ENCODE data around the gene IFNL1.
"Not testable (repeated sequence)": the region's sequence is repeated elsewhere in the genome, so short reads cannot be mapped to it uniquely, and the experiment has no call there.

IFNL1 gene

GRCh38 chr19:39309305-39309670 lies 13.1 kb downstream of the IFNL1 start:
- DNase-seq = not testable (repeated sequence)

- no peak for DNase-seq
Observed at GRCh38 chr19:39310558-39311311, 14.5 kb downstream of the IFNL1 start.

- no peak for DNase-seq
Observed at GRCh38 chr19:39314016-39314728, 18.0 kb downstream of the IFNL1 start.

DNA sequence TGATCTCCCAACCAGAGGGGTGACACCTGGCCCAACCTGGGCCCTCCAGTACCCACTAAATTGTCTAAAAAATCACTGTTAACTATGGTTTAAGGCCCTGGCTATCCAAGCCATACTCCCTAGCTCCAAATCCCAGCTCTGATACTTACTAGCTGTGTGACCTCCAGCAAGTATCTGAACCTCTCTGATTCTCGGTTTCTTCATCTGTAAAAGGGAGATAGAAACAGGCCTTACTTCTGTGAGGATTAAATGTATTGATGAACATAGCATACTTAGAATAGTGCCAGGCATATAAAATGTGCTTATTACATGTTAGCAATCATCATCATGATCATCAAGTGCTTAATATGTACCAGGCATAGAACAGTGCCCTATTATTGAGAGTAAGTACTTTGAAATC lies 19.7 kb downstream of the IFNL1 start:
- no peak for DNase-seq

DNA sequence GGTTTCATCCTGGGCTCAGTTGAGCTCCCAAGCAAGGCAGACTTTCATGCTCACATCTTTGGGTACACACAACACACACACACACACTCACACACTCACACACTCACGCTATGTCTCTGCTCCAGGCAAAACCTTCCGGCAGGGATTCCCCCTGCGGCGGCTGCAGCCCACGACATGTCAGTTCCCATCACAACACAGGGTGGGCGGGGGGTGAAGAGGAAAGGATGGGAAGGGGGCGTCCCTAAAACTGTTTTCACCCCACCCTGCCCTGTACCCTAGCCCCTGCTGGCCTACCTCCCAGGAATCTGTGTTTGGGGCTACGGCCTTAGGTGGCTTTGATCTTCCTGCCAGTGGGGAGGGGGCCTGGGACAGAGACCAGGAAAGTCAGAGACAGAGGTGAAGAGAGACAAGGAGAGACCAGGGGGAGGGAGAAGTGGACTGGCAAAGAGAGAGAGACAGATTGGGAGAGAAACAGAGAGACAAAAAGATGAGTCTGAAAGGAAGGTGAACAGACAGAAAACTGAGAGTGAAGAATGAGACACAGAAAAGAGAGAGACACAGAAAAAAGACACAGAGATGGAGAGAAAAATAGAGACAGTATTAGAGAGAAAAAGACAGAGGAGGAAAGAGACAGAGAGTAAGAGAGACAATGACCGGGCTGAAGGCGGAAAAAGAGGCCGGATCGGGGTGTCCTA lies 20.6 kb downstream of the IFNL1 start:
- DNase-seq = no peak

DNA sequence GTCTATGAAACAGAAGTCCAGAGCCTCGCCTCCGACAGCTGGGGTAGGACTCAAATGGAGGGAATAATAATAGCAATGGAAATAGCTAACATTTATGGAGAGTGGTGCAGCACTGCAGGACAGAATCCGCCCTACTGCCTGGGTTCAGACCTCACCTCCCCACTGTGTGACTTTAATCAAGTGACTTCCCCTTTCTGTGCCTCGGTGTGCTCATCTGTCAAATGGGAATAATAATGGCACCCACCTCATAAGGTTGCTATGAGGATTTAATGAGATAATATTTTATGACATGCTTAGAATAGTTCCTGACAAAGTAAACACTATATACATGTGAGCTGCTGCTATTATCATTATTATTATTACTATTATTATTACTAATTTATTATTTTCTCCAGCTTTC lies 21.3 kb downstream of the IFNL1 start:
- DNase-seq = no peak

GRCh38 chr19:39318071-39318470 lies 21.9 kb downstream of the IFNL1 start:
- no peak for DNase-seq

DNA sequence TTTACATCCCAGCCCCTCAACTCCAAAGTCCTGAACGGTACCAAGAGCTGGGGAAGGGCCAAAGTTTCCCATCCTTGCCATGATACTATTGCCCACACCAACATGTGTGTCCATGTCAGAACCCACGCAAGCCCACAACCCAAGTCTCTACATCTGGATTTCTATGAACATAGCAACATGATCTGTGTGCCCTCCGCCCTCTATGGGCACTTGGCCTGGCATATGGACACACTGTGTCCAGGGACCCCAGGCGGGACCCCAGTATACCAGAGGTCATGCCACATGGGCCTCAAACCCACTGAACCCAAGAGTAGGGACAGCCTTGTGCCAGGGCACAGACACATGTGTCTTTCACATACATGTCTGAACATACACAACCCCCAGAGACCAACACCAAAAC lies 22.5 kb downstream of the IFNL1 start:
- no peak for DNase-seq

DNA sequence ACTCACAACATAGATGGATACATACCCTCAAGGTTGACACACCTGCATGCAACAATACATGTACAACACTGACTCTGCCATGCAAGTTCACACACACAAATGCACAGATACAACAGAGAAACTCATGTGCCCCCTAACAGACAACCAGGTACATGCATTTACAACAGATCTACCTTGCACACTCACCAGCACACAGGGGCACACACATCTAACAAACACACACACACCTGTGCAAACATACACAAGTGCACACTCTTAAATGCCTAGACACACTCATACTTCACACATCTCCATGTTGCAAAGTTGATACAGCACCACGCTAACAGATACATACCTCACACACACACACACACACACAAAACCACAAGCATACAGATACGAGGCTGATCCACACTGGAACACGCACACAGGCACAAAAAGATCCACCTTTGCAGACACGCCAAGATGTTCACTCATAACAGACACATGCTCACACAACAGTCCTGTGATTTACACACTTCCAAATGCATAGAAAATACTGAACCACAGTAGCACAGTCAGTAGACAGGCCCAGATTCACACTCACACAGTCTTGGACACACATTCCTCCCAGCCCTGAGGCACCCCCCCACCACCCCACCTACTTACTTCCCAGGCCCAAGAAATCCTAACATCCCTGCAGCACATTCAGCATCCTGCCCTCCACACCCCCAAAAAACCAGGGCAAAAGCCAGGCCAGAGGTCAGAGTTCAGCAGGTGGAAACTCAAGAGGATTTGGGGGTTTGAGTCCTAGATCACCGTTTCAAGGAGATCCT lies 23.1 kb downstream of the IFNL1 start:
- no peak for DNase-seq

DNA sequence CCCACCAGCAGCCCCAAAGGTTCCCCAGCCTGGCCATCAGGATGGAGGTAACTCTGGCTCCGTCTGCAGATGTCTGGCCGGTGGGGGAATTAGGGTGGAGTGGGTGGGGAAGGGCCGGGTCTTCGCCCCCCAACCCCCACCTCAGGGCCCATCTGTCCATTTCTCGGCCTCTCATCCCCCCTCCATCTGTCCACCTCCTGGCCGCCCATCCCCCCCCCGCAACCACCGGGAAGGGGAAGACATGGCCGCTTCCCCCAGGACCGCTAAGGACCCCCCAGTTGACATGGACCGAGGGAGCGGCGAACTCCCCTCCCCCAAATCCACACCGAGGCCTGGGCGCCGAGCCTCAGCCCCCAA lies 23.7 kb downstream of the IFNL1 start:
- no peak for DNase-seq

DNA sequence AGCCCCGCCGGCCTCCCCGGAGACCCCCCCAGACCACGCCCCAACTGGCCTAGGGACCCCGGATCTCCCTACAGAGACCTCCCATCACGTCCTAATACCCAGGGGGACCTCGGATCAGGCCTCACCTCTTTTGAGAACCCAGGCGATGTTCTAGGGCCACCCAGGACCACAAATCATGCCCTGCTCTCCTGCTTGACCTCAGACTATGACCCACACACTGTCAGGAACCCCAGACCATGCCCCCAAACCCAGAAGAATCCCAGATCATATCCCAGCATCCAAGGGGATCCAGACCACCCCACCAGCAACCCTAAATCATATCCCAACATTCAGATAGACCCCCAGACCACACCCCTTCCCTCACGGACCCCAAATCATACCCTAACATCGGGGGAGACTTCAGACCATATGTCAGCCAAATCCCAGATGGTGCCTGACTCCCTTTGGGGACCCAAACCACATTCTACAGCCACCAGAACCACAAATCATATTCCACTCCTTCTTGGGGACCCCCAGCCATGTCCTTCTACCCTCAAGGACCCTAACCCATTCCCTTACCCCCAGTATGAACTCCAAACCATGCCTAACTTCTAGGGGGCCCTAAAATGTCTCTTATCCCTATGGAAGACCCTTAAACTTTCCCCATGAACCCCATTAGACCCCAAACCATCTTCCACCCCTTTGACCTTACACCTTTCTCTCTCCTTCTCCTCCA lies 25.1 kb downstream of the IFNL1 start:
- DNase-seq = peak; percentile 31

- DNase-seq = no peak
Observed at GRCh38 chr19:39321832-39322176, 25.6 kb downstream of the IFNL1 start.

DNA sequence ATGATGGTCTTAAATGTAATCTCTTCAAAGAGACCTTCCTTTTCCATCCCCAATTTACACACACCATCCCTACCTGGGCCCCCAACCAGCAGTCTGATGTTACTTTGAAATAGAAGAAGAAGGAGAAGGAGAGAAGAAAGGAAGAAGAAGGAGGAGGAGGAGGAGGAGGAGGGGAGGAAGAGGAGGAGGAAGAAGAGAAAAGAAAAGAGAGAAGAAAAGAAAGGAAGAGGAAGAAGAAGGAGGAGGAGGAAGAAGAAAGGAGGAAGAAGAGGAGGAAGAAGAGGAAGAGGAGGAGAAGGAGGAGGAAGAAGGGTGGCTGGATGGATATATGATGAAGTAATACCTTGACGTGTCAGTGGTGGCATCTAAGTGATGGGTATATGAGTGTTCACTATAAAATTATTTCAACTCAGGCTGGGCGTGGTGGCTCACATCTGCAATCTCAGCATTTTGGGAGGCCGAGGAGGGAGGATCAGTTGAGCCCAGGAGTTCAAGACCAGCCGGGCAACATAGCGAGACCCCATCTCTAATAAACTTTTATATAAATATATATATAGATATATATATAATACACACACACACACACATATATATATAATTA lies 28.1 kb downstream of the IFNL1 start:
- DNase-seq = no peak

GRCh38 chr19:39325778-39326665 lies 29.8 kb downstream of the IFNL1 start:
- no peak for DNase-seq

DNA sequence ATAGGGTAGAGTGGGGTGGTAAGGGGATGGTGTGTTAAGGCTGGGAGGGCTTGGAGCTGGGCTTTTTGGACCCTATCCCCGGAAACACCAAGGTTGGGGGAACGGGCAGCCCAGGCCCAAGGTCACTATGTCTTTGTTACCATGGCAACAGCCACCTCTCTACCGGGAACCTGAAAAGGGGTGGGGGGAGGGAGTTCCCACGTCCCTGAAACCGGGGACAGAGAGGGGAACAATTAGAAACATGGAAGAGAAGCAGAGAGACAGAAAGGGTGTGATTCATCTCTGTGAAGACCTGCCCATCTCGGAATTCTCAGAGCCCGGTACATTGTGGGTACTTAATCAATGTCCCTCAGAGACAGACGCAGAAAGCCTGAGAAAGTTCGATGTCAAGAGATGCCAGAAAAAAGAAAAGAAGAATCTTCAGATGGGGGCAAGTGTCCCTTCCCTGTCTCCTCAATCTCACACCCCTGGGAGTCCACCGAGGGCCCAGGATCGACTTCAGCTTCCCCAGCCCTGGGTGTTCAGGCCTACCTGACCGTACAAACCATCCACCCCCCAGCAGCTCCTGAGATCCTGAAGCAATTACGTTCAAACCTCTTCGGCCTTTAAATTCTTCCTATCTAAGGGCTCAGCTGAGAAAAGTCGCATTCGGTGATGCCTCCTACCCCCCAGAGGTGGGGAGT lies 31.3 kb downstream of the IFNL1 start:
- DNase-seq = no peak

- peak; percentile 75 for DNase-seq
Observed at GRCh38 chr19:39328046-39328705, 32.0 kb downstream of the IFNL1 start.

DNA sequence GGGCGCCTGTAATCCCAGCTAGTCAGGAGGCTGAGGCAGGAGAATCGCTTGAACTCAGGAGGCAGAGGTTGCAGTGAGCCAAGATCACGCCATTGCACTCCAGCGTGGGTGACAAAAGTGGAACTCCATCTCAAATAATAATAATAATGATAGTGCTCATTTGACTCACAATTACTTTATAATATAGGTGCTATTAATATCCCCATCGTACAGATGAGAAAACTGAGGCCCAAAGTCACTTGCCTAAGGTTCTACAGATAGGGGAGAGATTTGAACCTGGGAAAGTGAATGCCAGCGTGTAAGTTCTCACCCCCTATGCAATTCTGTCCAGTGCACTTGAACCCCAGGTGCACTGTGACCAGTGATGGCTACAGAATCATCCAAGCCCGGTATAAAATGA lies 33.7 kb downstream of the IFNL1 start:
- no peak for DNase-seq

- no peak for DNase-seq
Observed at GRCh38 chr19:39332293-39332692, 36.1 kb downstream of the IFNL1 start.

GRCh38 chr19:39332738-39333137 lies 36.5 kb downstream of the IFNL1 start:
- not testable (repeated sequence) for DNase-seq

DNA sequence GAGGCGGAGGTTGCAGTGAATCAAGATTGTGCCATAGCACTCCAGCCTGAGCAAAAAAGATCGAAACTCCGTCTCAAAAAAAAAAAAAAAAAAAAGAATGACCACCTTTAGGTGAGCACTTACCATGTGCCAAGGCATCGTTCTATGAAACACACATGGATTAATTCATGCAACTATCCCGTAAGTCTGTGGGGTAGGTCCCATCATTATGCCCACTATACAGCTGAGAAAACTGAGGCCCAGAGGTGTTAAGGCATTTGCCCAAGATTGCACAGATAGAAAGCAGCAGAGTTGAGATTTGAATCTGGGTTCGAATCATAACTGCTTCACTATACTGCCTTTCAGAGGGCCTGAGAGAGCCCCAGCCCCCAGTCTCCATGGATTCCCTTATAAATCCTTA lies 37.3 kb downstream of the IFNL1 start:
- DNase-seq = no peak

Measured in NCI-H2171 treated with DMSO at 0.1 percent for 48 hours (cell line).